Activated B cell treated with CpG ODN at 0.5 μM for 24 hours (primary cell): ENCODE data around the gene NANS. TPM values are rescaled to one million over a fixed set of nuclear protein-coding genes. Genes with fewer than 3 reads are reported as not detected.
"Not testable (repeated sequence)": the region's sequence is repeated elsewhere in the genome, so short reads cannot be mapped to it uniquely, and the experiment has no call there.

Experiments
- ATAC-seq: fragments of 200-7000 bp; cut with Tn5 transposase; one replicate; pipeline ENCODE4 v1.10.0; 2021; ENCODE audit warnings: low read depth, mild to moderate bottlenecking, moderate library complexity
- CTCF ChIA-PET: fragments of 350-600 bp; sonication (Branson Sonifier 250); formaldehyde crosslinking; loops from one replicate; lab custom pipeline; 2021; ENCODE audit warnings: antibody characterized with exemption; lab: Charles Lee
- POLR2A ChIA-PET: fragments of 350-600 bp; sonication (Branson Sonifier 250); formaldehyde crosslinking; loops from one replicate; lab custom pipeline; 2021; ENCODE audit warnings: antibody characterized with exemption; lab: Charles Lee
- DNase-seq: peaks from one replicate; pipeline ENCODE4 v3.0.0; 2022
- H3K27ac Mint-ChIP-seq: one replicate; pipeline ENCODE4 v1.8.0; 2020; ENCODE audit warnings: mixed read lengths
- H3K27me3 Mint-ChIP-seq: one replicate; pipeline ENCODE4 v1.8.0; 2021; ENCODE audit warnings: mixed read lengths
- H3K36me3 Mint-ChIP-seq: one replicate; pipeline ENCODE4 v1.8.0; 2021; ENCODE audit warnings: low read depth, mixed read lengths
- H3K4me1 Mint-ChIP-seq: one replicate; pipeline ENCODE4 v1.8.0; 2021; ENCODE audit warnings: mixed read lengths
- H3K4me3 Mint-ChIP-seq: one replicate; pipeline ENCODE4 v1.8.0; 2020; ENCODE audit warnings: mild to moderate bottlenecking, mixed read lengths
- H3K9me3 Mint-ChIP-seq: one replicate; pipeline ENCODE4 v1.8.0; 2020; ENCODE audit warnings: mixed read lengths
- intact Hi-C: fragments of 100-400 bp; cut with micrococcal nuclease; formaldehyde crosslinking; loops from one replicate; pipeline ENCODE4 v1.15.1; 2024
- total RNA-seq: library from RNA; stranded (reverse); gene quantifications from 2 replicates; pipeline ENCODE4 v1.2.3, GENCODE V29; 2022
- TF ChIP-seq, protein P1 (sequence below): fragments of 200-600 bp; IDR thresholded peaks from one replicate; pipeline ENCODE4 v1.8.0; 2022; ENCODE audit warnings: antibody characterized with exemption, mild to moderate bottlenecking

Gene NANS
- total RNA-seq, 1 donor from 2014 or later, result 21.8 TPM

DNA sequence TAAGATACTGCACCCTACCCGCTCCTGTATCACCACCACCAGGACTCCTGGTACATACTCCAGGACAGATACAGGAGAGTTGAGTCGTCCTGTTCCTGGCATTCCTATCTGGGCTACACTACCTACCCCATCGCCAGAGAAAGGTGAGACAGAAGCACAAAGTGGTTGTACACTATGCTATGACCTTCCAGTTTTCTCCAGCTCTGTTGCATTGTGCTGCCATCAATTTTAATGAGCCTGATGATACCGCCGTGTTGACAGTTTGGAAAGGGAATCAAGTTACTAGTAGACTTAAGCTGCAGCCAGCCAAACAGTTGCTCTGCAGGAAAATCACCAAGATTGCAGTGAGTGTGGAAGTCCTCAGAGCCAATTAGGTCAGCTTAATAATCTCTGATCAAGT, 38.2 kb upstream of the NANS start:
- ChIA-PET CTCF (no interaction called here), POLR2A (no interaction called here)
- intact Hi-C loops, result no loop called here
- Mint-ChIP-seq H3K27me3 (no peaks in the 10 kb centered on the region), H3K4me3 (no peak overlapping the region), H3K36me3 (peaks cover 73% of the 10 kb centered on the region), H3K9me3 (no peaks in the 10 kb centered on the region), H3K4me1 (peaks cover 9% of the 10 kb centered on the region), H3K27ac (no peak overlapping the region)
- DNase-seq, result no peak
- no peak for ATAC-seq
- TF ChIP-seq, protein P1, sequence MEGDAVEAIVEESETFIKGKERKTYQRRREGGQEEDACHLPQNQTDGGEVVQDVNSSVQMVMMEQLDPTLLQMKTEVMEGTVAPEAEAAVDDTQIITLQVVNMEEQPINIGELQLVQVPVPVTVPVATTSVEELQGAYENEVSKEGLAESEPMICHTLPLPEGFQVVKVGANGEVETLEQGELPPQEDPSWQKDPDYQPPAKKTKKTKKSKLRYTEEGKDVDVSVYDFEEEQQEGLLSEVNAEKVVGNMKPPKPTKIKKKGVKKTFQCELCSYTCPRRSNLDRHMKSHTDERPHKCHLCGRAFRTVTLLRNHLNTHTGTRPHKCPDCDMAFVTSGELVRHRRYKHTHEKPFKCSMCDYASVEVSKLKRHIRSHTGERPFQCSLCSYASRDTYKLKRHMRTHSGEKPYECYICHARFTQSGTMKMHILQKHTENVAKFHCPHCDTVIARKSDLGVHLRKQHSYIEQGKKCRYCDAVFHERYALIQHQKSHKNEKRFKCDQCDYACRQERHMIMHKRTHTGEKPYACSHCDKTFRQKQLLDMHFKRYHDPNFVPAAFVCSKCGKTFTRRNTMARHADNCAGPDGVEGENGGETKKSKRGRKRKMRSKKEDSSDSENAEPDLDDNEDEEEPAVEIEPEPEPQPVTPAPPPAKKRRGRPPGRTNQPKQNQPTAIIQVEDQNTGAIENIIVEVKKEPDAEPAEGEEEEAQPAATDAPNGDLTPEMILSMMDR, result no peak

GRCh38 chr9:98019098-98019497, 37.4 kb upstream of the NANS start:
- CTCF ChIA-PET, result interaction anchor here (1.9 kb wide), 1 partner anchor 16 kb away, joined by 6 read pairs; no protein-coding TSS in a partner anchor
- peaks cover 67% of the 10 kb centered on the region for H3K36me3 Mint-ChIP-seq
- intact Hi-C loops, result no loop called here
- DNase-seq (no peak), ATAC-seq (no peak)
- POLR2A ChIA-PET, result no interaction called here
- H3K27me3 Mint-ChIP-seq, result no peaks in the 10 kb centered on the region
- H3K27ac Mint-ChIP-seq, result peak overlapping the region; percentile 5
- no peaks in the 10 kb centered on the region for H3K9me3 Mint-ChIP-seq
- TF ChIP-seq, protein P1, result no peak
- H3K4me1 Mint-ChIP-seq, result peaks cover 9% of the 10 kb centered on the region
- H3K4me3 Mint-ChIP-seq, result no peak overlapping the region

DNA sequence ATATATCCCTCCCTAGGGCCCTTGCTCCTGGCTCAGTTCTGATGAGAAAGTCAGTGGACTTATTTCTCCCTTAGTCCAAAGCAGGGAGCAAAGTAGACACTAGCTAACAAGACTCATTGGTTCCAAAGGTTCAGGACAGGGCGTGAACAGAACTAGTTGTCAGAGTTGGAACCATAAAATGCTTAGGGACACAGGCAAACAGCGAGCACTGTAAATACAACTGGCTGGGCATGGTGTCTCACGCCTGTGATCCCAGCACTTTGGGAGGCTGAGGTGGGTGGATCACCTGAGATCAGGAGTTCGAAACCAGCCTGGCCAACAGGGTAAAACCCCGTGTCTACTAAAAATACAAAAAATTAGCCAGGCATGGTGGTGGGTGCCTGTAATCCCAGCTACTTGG, 36.7 kb upstream of the NANS start:
- H3K36me3 Mint-ChIP-seq, result peaks cover 61% of the 10 kb centered on the region
- H3K4me1 Mint-ChIP-seq, POLR2A ChIA-PET, H3K4me3 Mint-ChIP-seq, intact Hi-C loops, ATAC-seq, DNase-seq, H3K27ac Mint-ChIP-seq, H3K27me3 Mint-ChIP-seq, H3K9me3 Mint-ChIP-seq: not testable (repeated sequence)
- CTCF ChIA-PET, result interaction anchor here (1.9 kb wide), 1 partner anchor 15 kb away, joined by 6 read pairs; no protein-coding TSS in a partner anchor

DNA sequence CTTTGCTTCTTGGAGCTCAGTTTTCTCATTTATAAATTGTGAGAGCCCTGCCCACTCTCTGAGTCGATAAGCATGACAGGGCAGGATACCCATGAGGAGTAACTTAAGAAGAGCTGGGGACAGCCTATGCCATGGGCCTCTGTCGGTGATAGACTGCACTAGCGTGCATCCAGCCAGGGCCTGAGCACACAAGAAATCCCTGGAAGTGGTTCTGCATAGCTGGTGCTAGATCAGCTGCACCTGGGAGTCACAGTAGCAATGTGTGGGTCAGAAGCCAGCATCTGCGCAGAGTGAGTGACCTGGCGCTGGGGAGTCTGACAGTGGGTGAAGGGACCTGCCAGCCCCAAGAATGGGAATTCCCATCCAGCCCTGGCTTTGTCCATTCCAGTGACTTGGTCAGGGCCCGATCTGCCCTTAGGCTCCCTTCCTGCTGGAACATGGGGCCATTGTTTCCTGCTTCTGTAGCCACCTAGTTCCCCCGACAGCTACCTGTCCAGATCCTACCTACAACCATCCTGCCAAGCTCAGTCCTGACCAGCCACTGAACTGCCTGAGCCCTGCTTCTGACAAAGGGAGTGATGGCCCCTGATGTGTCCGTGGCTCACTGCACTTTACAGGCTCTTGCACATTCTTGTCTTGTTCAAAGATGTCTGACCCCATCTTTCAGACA, 35.9 kb upstream of the NANS start:
- CTCF ChIA-PET, result interaction anchor here (1.9 kb wide), 1 partner anchor 14 kb away, joined by 6 read pairs; no protein-coding TSS in a partner anchor
- no peak overlapping the region for H3K4me3 Mint-ChIP-seq

GRCh38 chr9:98021306-98022040, 35.1 kb upstream of the NANS start:
- TF ChIP-seq, protein P1, result no peak
- H3K36me3 Mint-ChIP-seq, result peaks cover 50% of the 10 kb centered on the region
- POLR2A ChIA-PET, result no interaction called here
- DNase-seq (no peak), ATAC-seq (no peak)
- CTCF ChIA-PET, result interaction anchor here (1.9 kb wide), 1 partner anchor 13 kb away, joined by 6 read pairs; no protein-coding TSS in a partner anchor
- no peak overlapping the region for H3K27ac Mint-ChIP-seq
- no peaks in the 10 kb centered on the region for H3K9me3 Mint-ChIP-seq
- no peaks in the 10 kb centered on the region for H3K27me3 Mint-ChIP-seq
- intact Hi-C loops, result no loop called here
- H3K4me3 Mint-ChIP-seq, result no peak overlapping the region
- no peaks in the 10 kb centered on the region for H3K4me1 Mint-ChIP-seq

More for the DNA sequence above, 35.9 kb upstream of the NANS start:
- POLR2A ChIA-PET, result interaction anchor here (0.7 kb wide), 1 partner anchor 88 kb away, joined by 4 read pairs; no protein-coding TSS in a partner anchor
- DNase-seq, result no peak
- TF ChIP-seq, protein P1, result no peak
- Mint-ChIP-seq H3K27me3 (no peaks in the 10 kb centered on the region), H3K4me1 (peaks cover 3% of the 10 kb centered on the region), H3K9me3 (no peaks in the 10 kb centered on the region), H3K27ac (no peak overlapping the region), H3K36me3 (peaks cover 54% of the 10 kb centered on the region)
- intact Hi-C loops, result no loop called here
- no peak for ATAC-seq
